Urinary bladder (tissue), 4 donors: ENCODE measurements around the gene CLMP. TPM values are rescaled to one million over a fixed set of nuclear protein-coding genes. Genes with fewer than 3 reads are reported as not detected.
A peak's percentile ranks its signal among the peaks of the same experiment; 100 is the strongest.

ENCODE experiments used
- DNase-seq: peaks from one replicate; pipeline ENCODE4 v3.0.0-alpha.2; 2015; ENCODE audit errors: extremely low spot score
- H3K27ac ChIP-seq: one replicate; pipeline ENCODE4 v1.5.1; 2013; ENCODE audit warnings: low read depth, mild to moderate bottlenecking, moderate library complexity
- H3K36me3 ChIP-seq: one replicate; pipeline ENCODE4 v1.6.1; 2013; ENCODE audit warnings: mild to moderate bottlenecking, moderate library complexity; ENCODE audit not compliant: insufficient read depth
- H3K4me1 ChIP-seq: one replicate; pipeline ENCODE4 v1.6.1; 2013; ENCODE audit warnings: mild to moderate bottlenecking, moderate library complexity; ENCODE audit not compliant: insufficient read depth
- H3K4me3 ChIP-seq: one replicate; pipeline ENCODE4 v1.5.1; 2013; ENCODE audit warnings: low read depth, low read length
- WGBS: extraction: QIAGEN DNeasy Blood & Tissue Kit; methylation state at CpG from one replicate; pipeline ENCODE4 v1.1.7; 2013; 5-methylcytosine and 5-hydroxymethylcytosine counted together
- polyA plus RNA-seq: library from polyadenylated mRNA; stranded (reverse); fragments of 200-250 nt; gene quantifications from one replicate; pipeline ENCODE4 v1.2.3, GENCODE V29; 2013
- total RNA-seq: library from RNA; depleted of rRNA; stranded (reverse); fragments of >200 nt; gene quantifications from one replicate; pipeline ENCODE4 v1.2.3, GENCODE V29; 2014
- donor health status: healthy with polysubstance abuse.
- donor health status: healthy.

CLMP gene
- total and polyA plus RNA-seq, 2 donors = 41.0 to 46.0 TPM

DNA sequence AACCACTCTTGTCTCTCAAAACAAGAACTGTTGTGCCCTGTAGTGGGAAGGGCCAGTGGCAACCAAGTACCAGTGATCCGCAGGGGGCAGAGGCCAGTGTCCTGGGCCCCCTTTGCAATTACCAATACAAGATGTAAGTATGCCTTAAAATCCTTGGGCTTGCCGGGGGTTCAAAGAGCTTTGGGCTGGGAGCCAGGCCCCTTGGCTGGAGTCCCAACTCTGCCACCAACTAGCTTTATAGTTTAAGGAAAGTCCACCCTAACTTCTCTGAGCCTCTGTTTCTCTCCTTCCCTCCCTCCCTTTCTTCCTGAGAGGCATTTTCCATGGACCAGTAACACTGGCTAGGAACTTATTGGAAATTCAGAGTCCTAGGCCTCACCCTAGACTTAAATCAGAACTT, 15.5 kb downstream of the CLMP start:
- H3K4me3 ChIP-seq = no peak overlapping the region
- H3K36me3 ChIP-seq = no peaks in the 10 kb centered on the region
- no peak for DNase-seq
- H3K4me1 ChIP-seq = no peaks in the 10 kb centered on the region
- H3K27ac ChIP-seq = no peak overlapping the region
- 59% methylated on average over 2 of the region's 2 CpGs for WGBS

DNA sequence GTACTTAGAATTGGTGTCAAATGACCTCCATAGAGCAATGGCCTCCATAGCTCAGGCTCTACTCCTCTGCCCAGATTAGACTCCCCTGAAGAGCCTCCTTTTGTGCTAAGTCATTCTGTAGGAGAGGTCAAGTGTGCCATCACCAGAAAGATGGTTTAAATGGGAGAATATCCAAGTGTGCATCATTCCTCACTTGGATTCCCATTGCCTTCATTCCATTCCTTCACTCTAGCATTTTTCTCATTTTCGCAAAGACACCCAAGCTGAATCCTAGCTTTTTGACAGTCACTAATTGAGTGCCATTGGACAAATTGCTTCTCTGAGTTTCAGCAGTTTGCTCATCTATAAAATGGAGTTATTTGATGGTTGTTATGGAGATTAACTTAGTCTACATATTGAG, 16.9 kb downstream of the CLMP start:
- no peak for DNase-seq
- Histone ChIP-seq H3K36me3 (no peaks in the 10 kb centered on the region), H3K4me1 (no peaks in the 10 kb centered on the region), H3K4me3 (no peak overlapping the region), H3K27ac (no peak overlapping the region)
- 96% methylated on average over 1 of the region's 1 CpG for WGBS

DNA sequence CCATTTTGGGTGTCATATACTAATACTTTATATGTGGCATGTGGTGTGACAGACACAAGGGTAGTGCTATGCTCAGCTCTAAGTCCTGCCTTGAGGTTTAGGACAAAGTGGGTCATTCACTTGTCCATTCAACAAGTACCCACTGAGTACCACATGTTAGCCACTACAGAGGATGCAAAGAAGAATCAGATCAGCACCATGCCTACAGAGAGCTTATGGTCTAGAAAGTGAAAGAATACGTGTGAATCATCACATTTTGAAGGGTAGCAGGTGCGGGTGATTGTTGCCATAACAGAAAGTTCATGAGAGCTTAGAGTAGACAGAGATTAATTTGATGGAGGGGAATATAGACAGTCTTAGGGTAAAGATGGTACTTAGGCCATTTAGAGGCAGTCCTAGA, 18.3 kb downstream of the CLMP start:
- no peak overlapping the region for H3K27ac ChIP-seq
- H3K36me3 ChIP-seq = no peaks in the 10 kb centered on the region
- no peak for DNase-seq
- no peaks in the 10 kb centered on the region for H3K4me1 ChIP-seq
- no peak overlapping the region for H3K4me3 ChIP-seq
- WGBS = 86% methylated on average over 2 of the region's 2 CpGs

DNA sequence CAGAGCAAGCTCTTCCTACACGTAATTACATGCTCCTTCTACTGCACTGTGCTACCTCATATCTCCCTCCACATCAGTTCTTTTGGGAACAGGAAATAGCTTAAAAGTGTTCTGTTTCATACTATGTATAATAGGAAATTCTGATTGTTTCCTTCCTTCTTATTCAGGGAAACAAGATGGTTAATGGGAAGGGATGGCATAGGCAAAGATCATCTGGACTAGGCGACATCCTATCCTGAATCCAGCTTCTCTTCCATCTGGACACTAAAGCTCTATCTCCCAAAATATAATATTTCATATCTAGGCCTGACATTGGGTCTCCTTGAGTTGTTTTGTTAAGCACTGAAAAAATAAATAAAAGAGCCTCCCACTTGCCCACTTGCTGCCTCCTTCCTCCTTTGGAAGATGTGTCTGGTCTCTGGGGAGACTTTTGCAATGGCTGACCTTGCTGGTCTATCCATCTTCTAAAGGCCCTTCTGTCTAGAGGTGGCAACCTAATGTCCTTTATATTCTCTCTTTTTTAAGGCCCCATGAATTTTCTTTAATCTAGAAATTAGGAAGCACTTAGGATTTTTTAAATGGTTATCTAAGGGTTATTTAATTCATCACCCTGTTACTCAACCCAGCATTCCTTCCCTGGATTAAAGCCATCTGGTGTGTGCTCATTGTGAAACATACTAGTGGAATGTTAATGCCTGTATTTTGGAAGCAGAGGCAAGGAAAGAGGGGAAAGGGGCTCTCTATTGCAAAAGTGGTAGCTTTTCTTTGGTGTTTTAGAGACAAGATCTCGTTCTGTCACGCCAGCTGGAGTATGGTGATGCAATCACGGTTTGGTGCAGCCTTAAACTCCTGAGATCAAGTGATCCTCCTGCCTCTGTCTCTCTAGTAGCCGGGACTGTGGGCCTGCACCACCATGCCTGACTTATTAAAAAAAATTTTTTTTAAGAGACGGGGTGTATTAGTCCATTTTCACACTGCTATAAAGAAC, 20.6 kb downstream of the CLMP start:
- H3K4me3 ChIP-seq = no peak overlapping the region
- H3K4me1 ChIP-seq = no peaks in the 10 kb centered on the region
- H3K36me3 ChIP-seq = no peaks in the 10 kb centered on the region
- H3K27ac ChIP-seq = no peak overlapping the region
- no peak for DNase-seq
- 31% methylated on average over 7 of the region's 7 CpGs for WGBS

DNA sequence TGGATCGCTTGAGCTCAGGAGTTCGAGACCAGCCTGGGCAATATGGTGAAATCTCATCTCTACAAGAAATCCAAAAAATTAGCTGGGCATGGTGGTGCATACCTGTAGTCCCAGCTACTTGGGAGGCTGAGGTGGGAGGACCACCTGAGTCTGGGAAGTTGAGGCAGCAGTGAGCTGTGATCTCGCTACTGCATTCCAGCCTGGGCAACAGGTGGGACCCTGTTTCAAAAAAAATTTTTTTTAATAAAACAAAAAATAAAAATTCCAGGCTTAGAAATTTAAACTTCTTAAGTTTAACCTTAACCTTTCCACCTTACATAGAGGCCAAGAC, 21.2 kb downstream of the CLMP start:
- Histone ChIP-seq H3K4me1 (no peaks in the 10 kb centered on the region), H3K27ac (no peak overlapping the region)
- WGBS = 91% methylated on average over 3 of the region's 3 CpGs

DNA sequence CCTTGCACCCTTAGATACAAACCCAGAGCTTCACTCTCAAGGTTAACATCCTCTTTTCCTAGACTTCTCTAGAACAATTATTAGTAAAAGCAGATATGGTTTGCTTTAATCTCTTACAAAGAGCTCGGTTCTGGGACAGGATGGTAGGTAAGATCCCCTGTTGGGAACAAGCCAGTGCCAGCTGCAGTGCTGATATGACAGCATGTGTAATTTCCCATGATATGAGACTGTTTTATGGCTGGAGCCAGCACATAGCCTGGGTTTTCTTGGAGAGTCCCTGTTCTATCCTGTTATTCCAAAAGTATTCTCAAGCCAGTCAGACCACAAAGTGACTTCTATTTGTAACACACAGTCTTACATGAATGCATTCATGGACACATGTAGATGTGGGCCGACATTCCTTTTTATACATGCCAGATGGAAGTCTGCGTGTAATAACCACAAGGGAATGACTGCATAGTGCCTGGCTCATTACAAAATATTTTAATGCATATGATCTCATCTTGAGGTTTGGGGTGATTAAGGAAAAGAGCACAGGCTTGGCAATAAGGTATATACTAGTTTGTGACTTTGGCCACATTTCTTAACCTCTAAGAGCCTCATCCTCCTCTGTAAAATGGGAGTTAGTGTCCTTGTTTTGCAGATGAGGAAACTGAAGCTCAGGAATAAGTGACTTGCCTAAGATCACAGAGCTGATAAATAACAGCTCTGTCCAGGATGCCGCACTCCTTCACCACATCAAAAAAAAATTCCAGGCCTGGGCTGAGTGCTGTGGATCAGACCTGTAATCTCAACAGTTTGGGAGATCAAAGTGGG, 21.8 kb downstream of the CLMP start:
- Histone ChIP-seq H3K4me1 (no peaks in the 10 kb centered on the region), H3K36me3 (no peaks in the 10 kb centered on the region), H3K27ac (no peak overlapping the region), H3K4me3 (no peak overlapping the region)
- 63% methylated on average over 4 of the region's 4 CpGs for WGBS
- no peak for DNase-seq

More for the DNA sequence above, 21.2 kb downstream of the CLMP start:
- DNase-seq = no peak
- no peaks in the 10 kb centered on the region for H3K36me3 ChIP-seq
- H3K4me3 ChIP-seq = no peak overlapping the region

DNA sequence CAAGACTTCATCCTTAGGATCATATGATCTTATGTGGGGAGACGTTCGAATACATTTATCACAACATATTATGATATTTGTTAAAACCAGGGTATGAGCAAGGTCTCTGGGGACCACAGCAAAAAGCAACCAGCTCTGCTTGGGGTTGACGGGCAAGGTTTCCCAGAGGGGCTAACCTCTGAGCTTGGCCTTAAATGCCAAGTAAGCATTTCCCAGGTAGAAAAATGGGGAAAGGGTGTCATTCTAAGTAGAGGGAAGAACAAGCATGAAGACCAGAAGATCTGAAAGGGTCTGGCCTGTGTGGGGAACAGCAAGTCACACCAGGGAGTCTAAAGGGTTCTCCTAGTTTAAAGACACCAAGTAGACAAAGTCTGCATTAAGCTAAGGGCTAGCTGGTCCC, 24.1 kb downstream of the CLMP start:
- 88% methylated on average over 3 of the region's 3 CpGs for WGBS
- Histone ChIP-seq H3K36me3 (no peaks in the 10 kb centered on the region), H3K4me1 (no peaks in the 10 kb centered on the region), H3K27ac (no peak overlapping the region), H3K4me3 (no peak overlapping the region)
- no peak for DNase-seq

DNA sequence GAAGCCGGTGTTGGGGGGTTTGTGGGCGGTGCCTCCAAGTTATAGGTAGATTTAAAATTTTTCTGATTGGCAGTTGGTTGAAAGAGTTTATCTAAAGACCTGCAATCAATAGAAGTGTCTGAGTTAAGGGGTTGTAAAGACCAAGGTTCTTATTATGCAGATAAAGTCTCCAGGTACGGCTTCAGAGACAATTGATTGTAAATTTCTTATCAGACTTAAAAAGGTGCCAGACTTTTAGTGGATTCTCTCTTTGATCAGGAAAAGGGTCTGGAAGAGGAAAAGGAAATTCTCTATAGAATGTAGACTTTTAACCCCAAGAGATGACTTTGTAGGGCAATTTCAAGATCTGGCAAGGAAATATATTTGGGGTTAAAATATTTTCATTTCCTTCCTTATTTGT, 25.2 kb downstream of the CLMP start:
- H3K4me1 ChIP-seq = no peaks in the 10 kb centered on the region
- H3K27ac ChIP-seq = no peak overlapping the region
- 93% methylated on average over 3 of the region's 3 CpGs for WGBS
- no peak for DNase-seq
- no peaks in the 10 kb centered on the region for H3K36me3 ChIP-seq
- no peak overlapping the region for H3K4me3 ChIP-seq

DNA sequence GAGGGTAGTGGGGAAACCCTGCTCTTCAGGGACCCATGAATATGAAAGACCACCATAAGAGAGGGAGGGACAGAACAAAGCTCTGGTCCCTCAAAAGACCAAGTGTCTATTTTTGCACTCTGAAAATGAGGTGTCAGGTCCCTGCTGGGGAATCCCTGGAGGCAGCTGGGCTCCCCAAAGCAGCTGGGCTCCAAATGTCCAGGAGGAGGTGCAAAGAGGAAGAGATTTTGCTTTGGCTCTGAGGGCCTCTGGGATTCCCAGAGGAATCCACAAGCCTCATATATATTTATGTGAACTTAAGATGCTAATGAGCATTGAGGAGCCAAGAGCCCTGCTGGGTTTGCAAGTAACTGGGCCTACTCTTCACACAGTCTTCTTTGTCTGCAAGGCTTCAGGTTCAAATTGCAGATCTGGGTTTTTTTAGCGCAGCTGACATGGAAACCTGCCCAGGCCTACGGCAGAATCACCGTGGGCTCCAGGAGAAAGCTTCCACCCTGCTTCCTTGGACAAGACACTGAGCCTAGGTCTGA, 26.0 kb downstream of the CLMP start:
- Histone ChIP-seq H3K4me3 (no peak overlapping the region), H3K36me3 (no peaks in the 10 kb centered on the region), H3K4me1 (no peaks in the 10 kb centered on the region), H3K27ac (no peak overlapping the region)
- no peak for DNase-seq
- 52% methylated on average over 3 of the region's 3 CpGs for WGBS

DNA sequence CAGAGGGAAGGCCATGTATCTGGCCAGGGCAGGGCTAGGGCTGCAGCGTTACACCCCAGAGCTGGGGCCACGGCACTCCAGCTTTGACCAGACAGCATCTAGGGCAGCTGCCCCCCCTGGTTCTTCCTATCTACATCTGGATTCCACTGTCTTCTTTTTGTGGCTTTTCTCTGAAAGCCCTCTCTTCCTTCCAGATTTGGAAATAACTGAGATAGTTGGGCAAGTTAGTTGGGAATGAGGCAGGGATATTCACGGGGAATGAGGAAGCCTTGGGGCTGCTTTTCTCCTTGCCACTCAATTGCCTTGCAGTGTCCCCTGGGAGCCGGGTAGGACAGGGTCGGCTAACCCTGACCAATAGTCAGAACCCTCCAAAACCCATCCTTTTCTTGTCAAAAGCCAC, 26.8 kb downstream of the CLMP start:
- H3K36me3 ChIP-seq = no peaks in the 10 kb centered on the region
- no peak overlapping the region for H3K27ac ChIP-seq
- DNase-seq = no peak
- 80% methylated on average over 5 of the region's 5 CpGs for WGBS
- no peaks in the 10 kb centered on the region for H3K4me1 ChIP-seq
- H3K4me3 ChIP-seq = no peak overlapping the region

DNA sequence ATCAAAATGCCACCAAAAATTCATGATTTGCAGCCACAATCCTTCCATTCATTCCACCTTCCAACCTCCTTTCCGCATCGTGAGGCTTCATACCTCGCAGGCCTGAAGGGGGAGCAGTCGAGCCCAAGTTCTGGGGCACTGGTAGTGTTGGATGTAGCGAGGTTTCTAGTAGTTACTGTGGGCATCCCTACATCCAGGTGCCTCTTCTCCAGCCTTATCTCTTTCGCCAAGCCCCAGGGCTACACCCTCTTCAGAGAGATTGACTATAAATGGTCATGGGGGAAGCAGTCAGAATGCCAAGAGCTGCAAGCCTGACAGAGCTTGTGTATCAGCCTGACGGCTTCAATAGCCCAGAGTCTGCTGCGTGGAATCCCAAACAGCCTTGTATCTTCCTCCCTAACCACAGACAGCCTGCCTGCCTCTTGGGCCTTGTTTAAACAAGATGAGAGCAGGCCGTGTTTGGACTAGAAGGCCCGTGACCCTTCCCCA, 28.9 kb downstream of the CLMP start:
- 17% methylated on average over 10 of the region's 10 CpGs for WGBS
- no peaks in the 10 kb centered on the region for H3K36me3 ChIP-seq
- no peak overlapping the region for H3K27ac ChIP-seq
- H3K4me1 ChIP-seq = no peaks in the 10 kb centered on the region
- no peak overlapping the region for H3K4me3 ChIP-seq
- DNase-seq = peak; percentile 26

DNA sequence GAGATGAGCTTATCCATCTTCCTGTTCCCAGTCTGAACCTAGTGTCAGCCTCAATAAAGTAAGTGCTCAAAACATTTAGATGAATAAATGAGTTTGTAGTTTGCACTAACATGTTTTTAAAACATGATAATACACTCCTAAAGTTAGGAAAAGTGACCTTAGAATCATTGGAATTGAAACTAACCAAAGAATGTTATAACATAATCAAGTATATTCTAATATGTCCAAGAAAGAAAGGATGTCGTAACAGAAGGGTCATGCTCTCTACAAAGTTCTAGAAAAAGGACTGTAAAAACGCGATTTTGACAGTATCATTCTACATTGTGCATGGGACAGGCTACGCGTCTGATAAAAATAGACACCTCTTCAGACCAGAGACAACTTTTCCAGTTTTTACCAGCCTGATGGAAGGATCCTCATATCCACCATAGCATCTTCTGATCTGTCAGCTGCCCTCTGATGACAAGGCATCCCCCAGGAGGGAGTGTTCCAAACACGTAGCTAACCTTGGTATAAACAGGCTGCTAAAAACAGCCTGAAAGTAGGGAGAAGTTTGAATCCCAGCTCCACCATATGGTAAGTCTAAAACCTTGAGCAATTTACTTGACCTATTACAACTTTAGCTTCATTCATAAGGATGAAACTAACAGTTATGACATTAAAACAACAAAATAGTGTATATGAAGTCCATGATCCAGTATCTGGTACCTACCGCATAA, 30.2 kb downstream of the CLMP start:
- Histone ChIP-seq H3K27ac (peak overlapping the region; percentile 41), H3K4me1 (no peaks in the 10 kb centered on the region), H3K4me3 (no peak overlapping the region), H3K36me3 (no peaks in the 10 kb centered on the region)
- no peak for DNase-seq
- WGBS = 71% methylated on average over 7 of the region's 7 CpGs

DNA sequence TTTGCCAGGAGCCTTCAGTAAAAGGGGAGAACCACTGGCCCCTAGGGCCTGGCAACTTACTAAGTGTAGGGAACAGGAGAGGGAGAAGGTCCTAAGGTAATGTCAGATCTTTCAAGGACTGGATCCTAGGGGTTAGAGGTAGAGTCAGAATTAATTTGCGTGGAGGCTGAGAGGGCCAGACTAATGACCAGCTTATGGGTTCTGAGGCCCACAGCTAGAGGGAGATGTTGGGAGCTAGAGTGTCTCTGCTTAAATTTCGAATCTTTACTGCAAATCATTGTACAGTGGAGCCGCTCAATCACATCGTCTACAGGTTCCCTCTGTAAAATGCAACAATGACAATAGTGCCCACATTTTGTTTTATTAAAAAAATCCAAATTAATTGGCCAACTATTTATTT, 31.4 kb downstream of the CLMP start:
- Histone ChIP-seq H3K27ac (no peak overlapping the region), H3K4me1 (peaks cover 2% of the 10 kb centered on the region), H3K4me3 (no peak overlapping the region), H3K36me3 (no peaks in the 10 kb centered on the region)
- DNase-seq = no peak
- WGBS = 95% methylated on average over 4 of the region's 4 CpGs
